Lung (tissue), 12 donors: ENCODE results near the gene PSEN2. TPM values are rescaled to one million over a fixed set of nuclear protein-coding genes. Genes with fewer than 3 reads are reported as not detected.

ENCODE experiments used
- ATAC-seq: fragments of 200-7000 bp; cut with Tn5 transposase; one replicate; pipeline ENCODE4 v1.9.1; 2020; ENCODE audit warnings: moderate number of reproducible peaks; ENCODE audit not compliant: insufficient read depth, low FRiP score
- DNase-seq, 3 donors: peaks; one replicate each; pipeline ENCODE4 v3.0.0-alpha.2; 2013 to 2017
- H3K27ac ChIP-seq, 2 donors: one replicate each; pipeline ENCODE4 v1.5.1; 2013; ENCODE audit warnings: mild to moderate bottlenecking in 2 of 2, moderate library complexity in 2 of 2, control low read depth in 1 of 2, inconsistent platforms in 1 of 2, low read depth in 1 of 2, low read length in 1 of 2
- H3K27me3 ChIP-seq, 3 donors: one replicate each; pipeline ENCODE4 v1.5.1; 2013; ENCODE audit warnings: low read length in 2 of 3; ENCODE audit not compliant: control insufficient read depth in 3 of 3, insufficient read depth in 3 of 3
- H3K36me3 ChIP-seq, 4 donors: one replicate each; pipeline ENCODE4 v1.5.1; 2013; ENCODE audit warnings: low read length in 4 of 4, mild to moderate bottlenecking in 1 of 4, moderate library complexity in 1 of 4; ENCODE audit not compliant: control insufficient read depth in 4 of 4, insufficient read depth in 4 of 4
- H3K4me1 ChIP-seq, 5 donors: one replicate each; pipeline ENCODE4 v1.5.1; 2013; ENCODE audit warnings: low read length in 5 of 5, mild to moderate bottlenecking in 2 of 5, moderate library complexity in 1 of 5; ENCODE audit not compliant: control insufficient read depth in 5 of 5, insufficient read depth in 5 of 5
- H3K4me3 ChIP-seq: one replicate; pipeline ENCODE4 v1.5.1; 2013; ENCODE audit warnings: mild to moderate bottlenecking, control low read depth, moderate library complexity
- H3K9ac ChIP-seq, 2 donors: one replicate each; pipeline ENCODE4 v1.5.1; 2013; ENCODE audit warnings: low read length in 2 of 2, control low read depth in 1 of 2; ENCODE audit not compliant: insufficient read depth in 1 of 2
- H3K9me3 ChIP-seq, 4 donors: one replicate each; pipeline ENCODE4 v1.5.1; 2013; ENCODE audit warnings: low read length in 3 of 4, mild to moderate bottlenecking in 1 of 4, moderate library complexity in 1 of 4; ENCODE audit not compliant: control insufficient read depth in 4 of 4, insufficient read depth in 3 of 4
- WGBS, 2 donors: extraction: QIAGEN DNeasy Blood & Tissue Kit; methylation state at CpG; one replicate each; pipeline ENCODE4 v1.1.7; 2013; 5-methylcytosine and 5-hydroxymethylcytosine counted together
- polyA plus RNA-seq, 2 donors: library from polyadenylated mRNA; stranded (reverse); fragments of 200-250 nt; gene quantifications; one replicate each; pipeline ENCODE4 v1.2.1, GENCODE V29; 2013
- total RNA-seq, 2 donors: library from RNA; depleted of rRNA in 1 of 2; stranded (reverse); fragments of >200 nt in 1 of 2; gene quantifications; one replicate each; pipeline ENCODE4 v1.2.1, GENCODE V29; 2014 to 2021
- TF ChIP-seq, protein P1 (sequence below): IDR thresholded peaks from 2 replicates; pipeline ENCODE4 v1.5.1; 2012; ENCODE audit warnings: mild to moderate bottlenecking; ENCODE audit errors: control extremely low read depth, extremely low read depth
- donor health status: control.
- donor health status: control.
- donor health status: Bipolar disorder and iron deficiency.
- donor health status: healthy.
- donor health status: DM: yes; HTN: yes; CAD: no.

PSEN2 gene
- total and polyA plus RNA-seq, 4 donors, result 16.4 to 28.1 (median 18.7) TPM

DNA sequence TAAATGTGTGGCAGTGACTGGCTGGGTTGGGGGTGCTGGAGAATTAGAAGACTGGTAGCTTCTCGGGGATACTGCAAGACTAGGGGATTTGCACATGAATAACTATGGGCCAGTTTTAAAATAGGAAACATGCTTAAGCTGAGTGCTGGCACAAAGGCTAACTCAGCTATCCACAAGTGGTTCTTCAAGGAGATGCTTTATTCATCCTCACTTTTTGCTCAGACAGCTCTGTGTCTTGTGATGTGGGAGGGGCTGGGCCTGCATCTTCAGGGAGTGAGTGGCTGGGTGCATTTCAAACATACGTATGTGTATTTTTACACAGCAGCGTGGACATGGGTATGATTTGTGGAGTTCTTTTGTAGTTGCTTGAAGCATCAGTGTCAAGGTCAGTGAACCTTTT, 72.0 kb downstream of the PSEN2 start:
- Histone ChIP-seq H3K4me3 (no peak overlapping the region), H3K9ac (no peak overlapping the region), H3K9me3 (no peaks in the 10 kb centered on the region), H3K27me3 (no peaks in the 10 kb centered on the region), H3K27ac (peak overlapping the region in 1 of 2 donors; percentile 79), H3K36me3 (no peaks in the 10 kb centered on the region), H3K4me1 (peaks cover 6 to 37% (median 25%) of the 10 kb centered on the region in 5 donors)
- ATAC-seq, result no peak
- TF ChIP-seq, protein P1, sequence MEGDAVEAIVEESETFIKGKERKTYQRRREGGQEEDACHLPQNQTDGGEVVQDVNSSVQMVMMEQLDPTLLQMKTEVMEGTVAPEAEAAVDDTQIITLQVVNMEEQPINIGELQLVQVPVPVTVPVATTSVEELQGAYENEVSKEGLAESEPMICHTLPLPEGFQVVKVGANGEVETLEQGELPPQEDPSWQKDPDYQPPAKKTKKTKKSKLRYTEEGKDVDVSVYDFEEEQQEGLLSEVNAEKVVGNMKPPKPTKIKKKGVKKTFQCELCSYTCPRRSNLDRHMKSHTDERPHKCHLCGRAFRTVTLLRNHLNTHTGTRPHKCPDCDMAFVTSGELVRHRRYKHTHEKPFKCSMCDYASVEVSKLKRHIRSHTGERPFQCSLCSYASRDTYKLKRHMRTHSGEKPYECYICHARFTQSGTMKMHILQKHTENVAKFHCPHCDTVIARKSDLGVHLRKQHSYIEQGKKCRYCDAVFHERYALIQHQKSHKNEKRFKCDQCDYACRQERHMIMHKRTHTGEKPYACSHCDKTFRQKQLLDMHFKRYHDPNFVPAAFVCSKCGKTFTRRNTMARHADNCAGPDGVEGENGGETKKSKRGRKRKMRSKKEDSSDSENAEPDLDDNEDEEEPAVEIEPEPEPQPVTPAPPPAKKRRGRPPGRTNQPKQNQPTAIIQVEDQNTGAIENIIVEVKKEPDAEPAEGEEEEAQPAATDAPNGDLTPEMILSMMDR, result no peak
- 79% methylated on average over 3 of the region's 3 CpGs for WGBS, 2 donors
- no peak for DNase-seq

DNA sequence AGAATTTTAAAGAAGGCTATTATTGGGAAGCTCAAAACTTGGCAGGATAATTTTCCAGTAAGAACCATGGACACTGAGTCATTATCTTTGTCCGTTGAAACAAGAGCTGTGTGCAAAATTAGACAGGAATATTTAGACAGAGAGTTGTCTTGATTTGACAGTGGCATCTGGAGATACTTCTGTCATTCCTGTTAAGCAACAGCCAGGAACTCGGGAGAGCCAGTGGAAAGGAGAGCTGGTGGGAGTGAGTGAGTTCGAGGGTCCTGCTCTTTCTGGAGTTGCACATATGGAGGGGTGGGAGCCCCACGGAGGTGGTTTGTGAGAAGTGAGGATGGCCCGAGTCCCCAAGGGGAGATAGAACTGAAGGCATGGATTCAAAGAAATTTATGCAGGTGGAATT, 72.7 kb downstream of the PSEN2 start:
- DNase-seq (no peak), ATAC-seq (no peak)
- TF ChIP-seq, protein P1, result no peak
- peak overlapping the region in 1 of 2 donors; percentile 79 for H3K27ac ChIP-seq
- no peaks in the 10 kb centered on the region for H3K27me3 ChIP-seq
- no peaks in the 10 kb centered on the region for H3K36me3 ChIP-seq
- 75 to 78% methylated on average over 5 of the region's 5 CpGs for WGBS, 2 donors
- H3K9me3 ChIP-seq, result peaks cover 0 to 4% (median under 1%) of the 10 kb centered on the region in 4 donors
- H3K9ac ChIP-seq, result no peak overlapping the region
- no peak overlapping the region for H3K4me3 ChIP-seq
- H3K4me1 ChIP-seq, result peaks cover 6 to 37% (median 25%) of the 10 kb centered on the region in 5 donors

- peak overlapping the region in 1 of 2 donors; percentile 79 for H3K27ac ChIP-seq
- no peak overlapping the region for H3K9ac ChIP-seq
- H3K4me3 ChIP-seq, result no peak overlapping the region
- TF ChIP-seq, protein P1, result no peak
- ATAC-seq, result no peak
- no peaks in the 10 kb centered on the region for H3K27me3 ChIP-seq
- DNase-seq, result no peak
- 86 to 90% methylated on average over 2 of the region's 2 CpGs for WGBS, 2 donors
- no peaks in the 10 kb centered on the region for H3K36me3 ChIP-seq
- H3K4me1 ChIP-seq, result peaks cover under 1 to 34% (median 20%) of the 10 kb centered on the region in 5 donors
- peaks cover 0 to 6% (median 1%) of the 10 kb centered on the region in 4 donors for H3K9me3 ChIP-seq
Measured at GRCh38 chr1:226943927-226944326, 73.5 kb downstream of the PSEN2 start.
